Ishikawa (cell line): ENCODE data around the gene TMEM161A.

ENCODE experiments used
- EGR1 ChIP-seq: IDR thresholded peaks from 2 replicates; pipeline ENCODE4 v1.6.1; 2012
- NFIC ChIP-seq: IDR thresholded peaks from 2 replicates; pipeline ENCODE4 v1.6.1; 2012
- TAF1 ChIP-seq: IDR thresholded peaks from 2 replicates; pipeline ENCODE4 v1.6.1; 2012; ENCODE audit warnings: low read depth, mild to moderate bottlenecking
- YY1 ChIP-seq: IDR thresholded peaks from 2 replicates; pipeline ENCODE4 v1.6.1; 2012; ENCODE audit warnings: low read depth

GRCh38 chr19:19081642-19082151, 56.6 kb downstream of the TMEM161A start:
- TF ChIP-seq YY1: no peak
- no peak for TF ChIP-seq EGR1
- no peak for TF ChIP-seq TAF1
- TF ChIP-seq NFIC: no peak
